MM.1S (cell line): ENCODE measurements around the gene C16orf82.

Source experiments
- DNase-seq: peaks from one replicate; pipeline ENCODE4 v3.0.0-alpha.2; 2015
- H2AFZ ChIP-seq: fragments of 300-600 bp; sonication (generic); 2 replicates; pipeline ENCODE4 v1.6.0; 2016; ENCODE audit warnings: antibody characterized with exemption, low read length
- H3F3A ChIP-seq: fragments of 300-600 bp; sonication (generic); 2 replicates; pipeline ENCODE4 v1.6.1; 2016; ENCODE audit warnings: mild to moderate bottlenecking, antibody characterized with exemption, low read length, moderate library complexity, mixed read lengths; ENCODE audit not compliant: insufficient read depth
- H3K27ac ChIP-seq: fragments of 300-600 bp; sonication (generic); 2 replicates; pipeline ENCODE4 v1.5.1; 2016; ENCODE audit warnings: mild to moderate bottlenecking, low read length
- H3K27me3 ChIP-seq: fragments of 300-600 bp; sonication (generic); replicated peaks from 2 replicates; pipeline ENCODE4 v1.6.0; 2016; ENCODE audit warnings: low read length; ENCODE audit not compliant: insufficient read depth
- H3K36me3 ChIP-seq: fragments of 300-600 bp; sonication (generic); replicated peaks from 2 replicates; pipeline ENCODE4 v1.6.1; 2016; ENCODE audit warnings: mild to moderate bottlenecking, low read length, mixed read lengths; ENCODE audit not compliant: insufficient read depth
- H3K4me1 ChIP-seq: fragments of 300-600 bp; sonication (generic); 2 replicates; pipeline ENCODE4 v1.6.1; 2016; ENCODE audit warnings: low read length, mixed read lengths
- H3K4me2 ChIP-seq: fragments of 300-600 bp; sonication (generic); 2 replicates; pipeline ENCODE4 v1.6.0; 2016; ENCODE audit warnings: low read depth, low read length
- H3K4me3 ChIP-seq: fragments of 300-600 bp; sonication (generic); 2 replicates; pipeline ENCODE4 v1.5.1; 2016; ENCODE audit warnings: low read length, mixed read lengths
- H3K79me2 ChIP-seq: fragments of 300-600 bp; sonication (generic); 2 replicates; pipeline ENCODE4 v1.6.1; 2016; ENCODE audit warnings: mixed run types, low read length, mixed read lengths
- H3K9ac ChIP-seq: fragments of 300-600 bp; sonication (generic); 2 replicates; pipeline ENCODE4 v1.6.1; 2016; ENCODE audit warnings: low read length, mixed read lengths
- H3K9me2 ChIP-seq: fragments of 300-600 bp; sonication (generic); replicated peaks from 2 replicates; pipeline ENCODE4 v1.6.1; 2016; ENCODE audit warnings: mild to moderate bottlenecking, low read length, mixed read lengths; ENCODE audit not compliant: insufficient read depth
- H3K9me3 ChIP-seq: fragments of 300-600 bp; sonication (generic); replicated peaks from 2 replicates; pipeline ENCODE4 v1.6.1; 2016; ENCODE audit warnings: mild to moderate bottlenecking, low read length, mixed read lengths; ENCODE audit not compliant: insufficient read depth
- H4K20me1 ChIP-seq: fragments of 300-600 bp; sonication (generic); 2 replicates; pipeline ENCODE4 v1.6.1; 2016; ENCODE audit warnings: mild to moderate bottlenecking, low read length, moderate library complexity, mixed read lengths; ENCODE audit not compliant: insufficient read depth
- CTCF ChIP-seq: fragments of 300-600 bp; sonication (generic); IDR thresholded peaks from 2 replicates; pipeline ENCODE4 v1.5.1; 2016; ENCODE audit warnings: antibody characterized with exemption, low read length, mixed read lengths
- EZH2 ChIP-seq: fragments of 300-600 bp; sonication (generic); optimal IDR thresholded peaks from 2 replicates; pipeline ENCODE3; 2017; ENCODE audit warnings: low read depth, mild to moderate bottlenecking, antibody characterized with exemption, low read length, mixed read lengths
- EZH2phosphoT487 ChIP-seq: fragments of 300-600 bp; sonication (generic); IDR thresholded peaks from 2 replicates; pipeline ENCODE4 v1.6.1; 2018; ENCODE audit warnings: antibody characterized with exemption, low read length

The C16orf82 gene

GRCh38 chr16:27096375-27096774, 29.6 kb downstream of the C16orf82 start:
- no peak overlapping the region for H3K27ac ChIP-seq
- H3K4me1 ChIP-seq, result no peaks in the 10 kb centered on the region
- no peaks in the 10 kb centered on the region for H3K27me3 ChIP-seq
- H2AFZ ChIP-seq, result no peak overlapping the region
- no peak overlapping the region for H3K9ac ChIP-seq
- H3F3A ChIP-seq, result no peaks in the 10 kb centered on the region
- no peaks in the 10 kb centered on the region for H4K20me1 ChIP-seq
- H3K9me2 ChIP-seq, result no peaks in the 10 kb centered on the region
- no peaks in the 10 kb centered on the region for H3K36me3 ChIP-seq
- TF ChIP-seq EZH2 (no peak), EZH2phosphoT487 (no peak), CTCF (no peak)
- H3K4me3 ChIP-seq, result no peak overlapping the region
- H3K9me3 ChIP-seq, result no peaks in the 10 kb centered on the region
- no peaks in the 10 kb centered on the region for H3K79me2 ChIP-seq
- no peak overlapping the region for H3K4me2 ChIP-seq
- DNase-seq, result no peak

DNA sequence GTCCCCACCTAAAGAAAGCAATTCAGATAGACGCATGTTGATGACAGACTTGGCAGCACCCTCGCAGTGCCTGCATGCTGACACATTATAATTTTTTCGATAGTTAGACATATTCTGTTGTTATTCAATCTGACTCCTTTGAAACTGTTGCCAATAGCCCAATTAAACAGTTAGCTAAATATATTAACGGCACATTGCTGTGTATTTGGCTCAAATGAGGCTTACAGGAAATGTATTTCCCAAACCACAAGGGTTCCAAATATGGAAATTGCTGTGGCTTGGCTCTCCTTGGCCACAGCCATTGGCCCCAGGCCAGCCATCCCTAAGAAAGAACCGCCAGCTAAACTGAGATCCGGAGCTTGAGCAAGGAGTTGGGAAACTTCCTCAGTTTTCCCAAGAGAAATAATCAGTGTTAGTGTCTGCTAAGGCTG, 31.1 kb downstream of the C16orf82 start:
- Histone ChIP-seq H3K27ac (no peak overlapping the region), H3K4me2 (no peak overlapping the region), H2AFZ (no peak overlapping the region)

DNA sequence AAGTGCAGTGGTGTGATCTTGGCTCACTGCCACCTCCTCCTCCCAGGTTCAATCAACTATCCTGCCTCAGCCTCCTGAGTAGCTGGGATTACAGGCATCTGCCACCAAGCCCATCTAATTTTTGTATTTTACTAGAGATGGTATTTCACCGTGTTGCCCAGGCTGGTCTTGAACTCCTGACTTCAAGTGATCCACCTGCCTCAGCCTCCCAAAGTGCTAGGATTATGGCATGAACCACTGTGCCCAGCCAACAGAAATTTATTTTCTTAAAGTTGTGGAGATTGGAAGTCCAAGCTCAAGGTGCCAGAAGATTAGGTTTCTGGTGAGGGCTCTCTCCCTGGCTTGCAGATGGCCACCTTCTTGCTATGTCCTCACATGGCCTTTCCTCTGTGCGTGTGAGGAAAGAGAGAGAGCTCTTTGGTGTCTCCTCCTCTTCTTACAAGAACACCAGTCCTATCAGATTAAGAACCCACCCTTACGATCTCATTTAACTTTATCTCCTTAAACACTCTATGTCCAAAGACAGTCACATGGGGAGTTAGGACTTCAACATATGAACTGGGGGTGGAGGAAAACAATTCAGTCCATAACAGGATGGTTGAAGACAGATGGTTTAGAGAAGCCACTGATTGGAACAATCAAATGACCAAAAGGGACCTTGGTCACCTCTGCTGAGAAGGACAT, 31.8 kb downstream of the C16orf82 start:
- Histone ChIP-seq H3K27ac (no peak overlapping the region), H3K4me2 (no peak overlapping the region)
- TF ChIP-seq EZH2 (no peak), CTCF (no peak), EZH2phosphoT487 (no peak)

More for the DNA sequence above, 31.1 kb downstream of the C16orf82 start:
- no peaks in the 10 kb centered on the region for H3K9me2 ChIP-seq
- H3K4me3 ChIP-seq, result no peak overlapping the region
- H3F3A ChIP-seq, result no peaks in the 10 kb centered on the region
- no peaks in the 10 kb centered on the region for H3K27me3 ChIP-seq
- no peaks in the 10 kb centered on the region for H3K9me3 ChIP-seq
- no peak for DNase-seq
- TF ChIP-seq CTCF, result no peak
- TF ChIP-seq EZH2, result no peak
- TF ChIP-seq EZH2phosphoT487, result no peak
- H3K9ac ChIP-seq, result no peak overlapping the region
- no peaks in the 10 kb centered on the region for H3K4me1 ChIP-seq
- no peaks in the 10 kb centered on the region for H4K20me1 ChIP-seq
- no peaks in the 10 kb centered on the region for H3K36me3 ChIP-seq
- H3K79me2 ChIP-seq, result no peaks in the 10 kb centered on the region

More for the DNA sequence above, 31.8 kb downstream of the C16orf82 start:
- no peaks in the 10 kb centered on the region for H3K79me2 ChIP-seq
- no peaks in the 10 kb centered on the region for H3F3A ChIP-seq
- H2AFZ ChIP-seq, result no peak overlapping the region
- no peaks in the 10 kb centered on the region for H3K4me1 ChIP-seq
- H3K9ac ChIP-seq, result no peak overlapping the region
- H4K20me1 ChIP-seq, result no peaks in the 10 kb centered on the region
- H3K9me3 ChIP-seq, result no peaks in the 10 kb centered on the region
- no peak overlapping the region for H3K4me3 ChIP-seq
- no peaks in the 10 kb centered on the region for H3K27me3 ChIP-seq
- DNase-seq, result no peak
- H3K36me3 ChIP-seq, result no peaks in the 10 kb centered on the region
- H3K9me2 ChIP-seq, result no peaks in the 10 kb centered on the region
